Osteoblast (primary cell): ENCODE results near the gene GRIN1. TPM values are rescaled to one million over a fixed set of nuclear protein-coding genes. Genes with fewer than 3 reads are reported as not detected.

ENCODE experiments used
- DNase-seq: peaks from one replicate; pipeline ENCODE4 v3.0.0; 2011; ENCODE audit warnings: low spot score, mixed read lengths; ENCODE audit not compliant: insufficient read length; ENCODE audit errors: missing footprints
- H2AFZ ChIP-seq: 2 replicates; pipeline ENCODE4 v1.6.0; 2011; ENCODE audit warnings: mild to moderate bottlenecking, low read length
- H3K27ac ChIP-seq: 2 replicates; pipeline ENCODE4 v1.5.1; 2011; ENCODE audit warnings: mild to moderate bottlenecking, low read depth, low read length, moderate library complexity
- H3K27me3 ChIP-seq: 2 replicates; pipeline ENCODE4 v1.6.0; 2012; ENCODE audit warnings: mild to moderate bottlenecking, control low read depth, inconsistent platforms, low read length, moderate library complexity; ENCODE audit not compliant: insufficient read depth
- H3K36me3 ChIP-seq: 2 replicates; pipeline ENCODE4 v1.5.1; 2011; ENCODE audit warnings: mild to moderate bottlenecking, low read length, control low read depth, moderate library complexity; ENCODE audit not compliant: insufficient read depth
- H3K4me1 ChIP-seq: 2 replicates; pipeline ENCODE4 v1.5.1; 2011; ENCODE audit warnings: mild to moderate bottlenecking, low read length, control low read depth, moderate library complexity; ENCODE audit not compliant: insufficient read depth
- H3K4me2 ChIP-seq: 2 replicates; pipeline ENCODE4 v1.6.0; 2011; ENCODE audit warnings: mild to moderate bottlenecking, low read length; ENCODE audit not compliant: insufficient read depth
- H3K4me3 ChIP-seq: fragments of 200-600 bp; sonication (generic); 3 replicates; pipeline ENCODE4 v1.5.1; 2012; ENCODE audit warnings: mild to moderate bottlenecking, low read length, inconsistent platforms; ENCODE audit not compliant: insufficient read depth
- H3K79me2 ChIP-seq: 2 replicates; pipeline ENCODE4 v1.6.0; 2012; ENCODE audit warnings: mild to moderate bottlenecking, low read length, control low read depth, inconsistent platforms; ENCODE audit not compliant: insufficient read depth
- H3K9me3 ChIP-seq: 2 replicates; pipeline ENCODE4 v1.5.1; 2011; ENCODE audit warnings: low read depth, low read length, control low read depth
- H4K20me1 ChIP-seq: 2 replicates; pipeline ENCODE4 v1.6.0; 2012; ENCODE audit warnings: mild to moderate bottlenecking, low read length, control low read depth; ENCODE audit not compliant: insufficient read depth
- CTCF ChIP-seq: IDR thresholded peaks from 2 replicates; pipeline ENCODE4 v1.5.1; 2011; ENCODE audit warnings: mild to moderate bottlenecking, low read depth, low read length, moderate library complexity; ENCODE audit errors: extremely low read depth
- total RNA-seq: library from RNA; depleted of rRNA; stranded (reverse); fragments of >200 nt; gene quantifications from 2 replicates; pipeline ENCODE4 v1.2.3, GENCODE V29; 2012

The GRIN1 gene
- total RNA-seq, 1 donor: not detected

GRCh38 chr9:137198051-137198901 is 59.3 kb downstream of the GRIN1 start:
- no peak for DNase-seq
- H3K27me3 ChIP-seq: no peaks in the 10 kb centered on the region
- peak overlapping the region; percentile 70 for H3K4me3 ChIP-seq
- H3K36me3 ChIP-seq: no peaks in the 10 kb centered on the region
- H3K79me2 ChIP-seq: peaks cover 78% of the 10 kb centered on the region
- no peak overlapping the region for H2AFZ ChIP-seq
- no peak for TF ChIP-seq CTCF
- peaks cover 22% of the 10 kb centered on the region for H3K4me1 ChIP-seq
- H3K9me3 ChIP-seq: no peaks in the 10 kb centered on the region
- peak overlapping the region; percentile 76 for H3K4me2 ChIP-seq
- H4K20me1 ChIP-seq: peaks cover 31% of the 10 kb centered on the region
- no peak overlapping the region for H3K27ac ChIP-seq

GRCh38 chr9:137198902-137199283 is 59.9 kb downstream of the GRIN1 start:
- Histone ChIP-seq H3K4me2 (peak overlapping the region; percentile 76), H3K4me1 (peaks cover 23% of the 10 kb centered on the region), H3K9me3 (no peaks in the 10 kb centered on the region), H3K79me2 (peaks cover 78% of the 10 kb centered on the region), H3K36me3 (no peaks in the 10 kb centered on the region), H3K27me3 (no peaks in the 10 kb centered on the region), H3K4me3 (peak overlapping the region; percentile 70), H2AFZ (no peak overlapping the region), H4K20me1 (peaks cover 26% of the 10 kb centered on the region), H3K27ac (no peak overlapping the region)
- no peak for DNase-seq
- TF ChIP-seq CTCF: no peak

- H3K4me2 ChIP-seq: peak overlapping the region; percentile 76
- H3K4me3 ChIP-seq: peak overlapping the region; percentile 70
- H3K36me3 ChIP-seq: no peaks in the 10 kb centered on the region
- peak overlapping the region; percentile 22 for H2AFZ ChIP-seq
- peaks cover 28% of the 10 kb centered on the region for H4K20me1 ChIP-seq
- peaks cover 78% of the 10 kb centered on the region for H3K79me2 ChIP-seq
- H3K27me3 ChIP-seq: no peaks in the 10 kb centered on the region
- DNase-seq: peak; percentile 95
- H3K27ac ChIP-seq: no peak overlapping the region
- no peaks in the 10 kb centered on the region for H3K9me3 ChIP-seq
- H3K4me1 ChIP-seq: peaks cover 30% of the 10 kb centered on the region
- TF ChIP-seq CTCF: no peak
These were observed 60.6 kb downstream of the GRIN1 start for GRCh38 chr9:137199411-137200121.
